Fibroblast of lung (primary cell): ENCODE measurements around the gene ARMC8. TPM values are rescaled to one million over a fixed set of nuclear protein-coding genes. Genes with fewer than 3 reads are reported as not detected.

Experiments used
- DNase-seq, 2 donors: peaks; one replicate each; pipeline versions ENCODE4 v3.0.0 to v3.0.0-alpha.2; 2010; ENCODE audit warnings: low read depth in 2 of 2
- H2AFZ ChIP-seq: 2 replicates; pipeline ENCODE4 v1.5.1; 2012; ENCODE audit warnings: low read length, control low read depth, inconsistent platforms
- H3K27ac ChIP-seq: 2 replicates; pipeline ENCODE4 v1.5.1; 2011; ENCODE audit warnings: low read length, control low read depth; ENCODE audit not compliant: insufficient read depth
- H3K27me3 ChIP-seq: 2 replicates; pipeline ENCODE4 v1.5.1; 2011; ENCODE audit warnings: mild to moderate bottlenecking, low read length; ENCODE audit not compliant: control insufficient read depth, insufficient read depth
- H3K36me3 ChIP-seq: 2 replicates; pipeline ENCODE4 v1.5.1; 2011; ENCODE audit warnings: low read length; ENCODE audit not compliant: control insufficient read depth, insufficient read depth
- H3K4me1 ChIP-seq: 2 replicates; pipeline ENCODE4 v1.5.1; 2011; ENCODE audit warnings: low read length; ENCODE audit not compliant: control insufficient read depth, insufficient read depth; ENCODE audit errors: extremely low read depth
- H3K4me2 ChIP-seq: 2 replicates; pipeline ENCODE4 v1.5.1; 2011; ENCODE audit warnings: low read length, control low read depth; ENCODE audit not compliant: insufficient read depth; ENCODE audit errors: extremely low read depth
- H3K4me3 ChIP-seq, 4 experiments: fragments of 200-600 bp in 1 of 4; sonication (generic) in 1 of 4; replicated peaks in 1 of 4; 2 replicates each; pipeline ENCODE4 v1.5.1; 2011 to 2016; ENCODE audit warnings: low read length in 4 of 4, low read depth in 3 of 4, mild to moderate bottlenecking in 3 of 4, control low read depth in 2 of 4, inconsistent platforms in 1 of 4, mixed read lengths in 1 of 4; ENCODE audit not compliant: insufficient read depth in 1 of 4; ENCODE audit errors: control extremely low read depth in 1 of 4
- H3K79me2 ChIP-seq: 2 replicates; pipeline ENCODE4 v1.5.1; 2012; ENCODE audit warnings: mild to moderate bottlenecking, low read length, inconsistent platforms; ENCODE audit not compliant: control insufficient read depth, insufficient read depth
- H3K9ac ChIP-seq: 2 replicates; pipeline ENCODE4 v1.5.1; 2011; ENCODE audit warnings: mild to moderate bottlenecking, low read length, control low read depth; ENCODE audit not compliant: insufficient read depth
- H3K9me3 ChIP-seq: 2 replicates; pipeline ENCODE4 v1.5.1; 2012; ENCODE audit warnings: low read depth, low read length; ENCODE audit not compliant: control insufficient read depth, insufficient read depth
- H4K20me1 ChIP-seq: 2 replicates; pipeline ENCODE4 v1.5.1; 2011; ENCODE audit warnings: low read length; ENCODE audit not compliant: control insufficient read depth, insufficient read depth; ENCODE audit errors: extremely low read depth
- EZH2 ChIP-seq: IDR thresholded peaks from 2 replicates; pipeline ENCODE4 v1.5.1; 2012; ENCODE audit warnings: low read length, control low read depth, mild to moderate bottlenecking; ENCODE audit errors: missing control alignments
- polyA plus RNA-seq, 2 donors: library from polyadenylated mRNA; depleted of rRNA in 1 of 2; stranded (reverse) in 1 of 2; unstranded in 1 of 2; fragments of >200 nt; gene quantifications; 2 replicates each; pipeline ENCODE4 v1.2.1, GENCODE V29; 2011 to 2012; ENCODE audit warnings: missing spikeins in 1 of 2
- total RNA-seq: library from RNA; depleted of rRNA; stranded (reverse); fragments of >200 nt; gene quantifications from 2 replicates; pipeline ENCODE4 v1.2.1, GENCODE V29; 2014
- TF ChIP-seq, protein P1 (sequence below), 2 donors: IDR thresholded peaks in 1 of 2; conservative IDR thresholded peaks in 1 of 2; 1 replicate in 1 of 2; 2 replicates in 1 of 2; pipeline ENCODE4 v1.5.1; 2011 to 2012; ENCODE audit warnings: low read length in 2 of 2, control low read depth in 1 of 2, inconsistent platforms in 1 of 2, low read depth in 1 of 2, mild to moderate bottlenecking in 1 of 2

ARMC8 gene
- total and polyA plus RNA-seq, 2 donors (not counting 1 experiment from before 2014, with no cell fraction given), result 44.7 to 45.9 TPM

GRCh38 chr3:138284079-138284478 lies 97.0 kb downstream of the ARMC8 start:
- Histone ChIP-seq H3K4me1 (no peaks in the 10 kb centered on the region), H3K9me3 (no peaks in the 10 kb centered on the region), H3K36me3 (peaks cover 2% of the 10 kb centered on the region), H4K20me1 (no peaks in the 10 kb centered on the region), H3K27ac (no peak overlapping the region), H3K4me2 (no peak overlapping the region), H2AFZ (no peak overlapping the region), H3K9ac (no peak overlapping the region), H3K79me2 (no peaks in the 10 kb centered on the region), H3K27me3 (no peaks in the 10 kb centered on the region), H3K4me3 (no peak overlapping the region)
- no peak for DNase-seq
- TF ChIP-seq, protein P1, sequence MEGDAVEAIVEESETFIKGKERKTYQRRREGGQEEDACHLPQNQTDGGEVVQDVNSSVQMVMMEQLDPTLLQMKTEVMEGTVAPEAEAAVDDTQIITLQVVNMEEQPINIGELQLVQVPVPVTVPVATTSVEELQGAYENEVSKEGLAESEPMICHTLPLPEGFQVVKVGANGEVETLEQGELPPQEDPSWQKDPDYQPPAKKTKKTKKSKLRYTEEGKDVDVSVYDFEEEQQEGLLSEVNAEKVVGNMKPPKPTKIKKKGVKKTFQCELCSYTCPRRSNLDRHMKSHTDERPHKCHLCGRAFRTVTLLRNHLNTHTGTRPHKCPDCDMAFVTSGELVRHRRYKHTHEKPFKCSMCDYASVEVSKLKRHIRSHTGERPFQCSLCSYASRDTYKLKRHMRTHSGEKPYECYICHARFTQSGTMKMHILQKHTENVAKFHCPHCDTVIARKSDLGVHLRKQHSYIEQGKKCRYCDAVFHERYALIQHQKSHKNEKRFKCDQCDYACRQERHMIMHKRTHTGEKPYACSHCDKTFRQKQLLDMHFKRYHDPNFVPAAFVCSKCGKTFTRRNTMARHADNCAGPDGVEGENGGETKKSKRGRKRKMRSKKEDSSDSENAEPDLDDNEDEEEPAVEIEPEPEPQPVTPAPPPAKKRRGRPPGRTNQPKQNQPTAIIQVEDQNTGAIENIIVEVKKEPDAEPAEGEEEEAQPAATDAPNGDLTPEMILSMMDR (conservative IDR thresholded peaks at IDR 0.05 in 1 of 2, IDR thresholded peaks at IDR 0.05 in 1 of 2; ENCODE audit: low read depth in 1 of 2, low read length in 2 of 2), result no peak
- no peak for TF ChIP-seq EZH2

- Histone ChIP-seq H3K4me1 (no peaks in the 10 kb centered on the region), H3K4me3 (no peak overlapping the region), H4K20me1 (no peaks in the 10 kb centered on the region), H3K79me2 (no peaks in the 10 kb centered on the region), H3K9me3 (no peaks in the 10 kb centered on the region), H3K4me2 (no peak overlapping the region), H3K9ac (no peak overlapping the region), H3K36me3 (peaks cover 2% of the 10 kb centered on the region), H3K27ac (no peak overlapping the region), H3K27me3 (no peaks in the 10 kb centered on the region), H2AFZ (no peak overlapping the region)
- no peak for DNase-seq
- TF ChIP-seq, protein P1 (conservative IDR thresholded peaks at IDR 0.05 in 1 of 2, IDR thresholded peaks at IDR 0.05 in 1 of 2; ENCODE audit: low read depth in 1 of 2, low read length in 2 of 2), result no peak
- no peak for TF ChIP-seq EZH2
Measured at GRCh38 chr3:138284957-138285477, 97.9 kb downstream of the ARMC8 start.

DNA sequence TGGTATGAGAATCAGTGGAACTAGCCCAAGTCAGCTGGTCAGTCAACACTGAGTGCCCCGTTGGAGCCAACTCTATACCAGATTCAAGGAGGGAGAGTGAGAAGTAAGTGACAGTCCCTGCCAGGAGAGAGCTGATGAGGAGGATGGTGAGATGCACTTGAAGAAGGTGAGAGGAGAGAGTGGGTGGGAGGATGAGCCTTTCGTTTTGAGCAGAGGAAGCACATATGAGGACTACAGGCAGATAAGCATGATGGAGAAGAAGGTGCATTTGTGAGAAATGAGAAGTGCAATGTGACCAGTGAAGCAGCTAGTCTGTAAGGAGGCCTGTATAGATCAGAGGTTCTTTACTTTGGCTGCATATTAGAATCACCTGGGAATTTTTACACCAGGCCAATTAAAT lies 102.2 kb downstream of the ARMC8 start:
- Histone ChIP-seq H3K27ac (no peak overlapping the region), H3K36me3 (peaks cover 2% of the 10 kb centered on the region), H3K4me1 (no peaks in the 10 kb centered on the region), H3K27me3 (no peaks in the 10 kb centered on the region), H3K9me3 (no peaks in the 10 kb centered on the region), H3K4me3 (no peak overlapping the region), H2AFZ (no peak overlapping the region), H3K9ac (no peak overlapping the region), H3K4me2 (no peak overlapping the region), H3K79me2 (no peaks in the 10 kb centered on the region), H4K20me1 (no peaks in the 10 kb centered on the region)
- no peak for TF ChIP-seq EZH2
- TF ChIP-seq, protein P1 (conservative IDR thresholded peaks at IDR 0.05 in 1 of 2, IDR thresholded peaks at IDR 0.05 in 1 of 2; ENCODE audit: low read depth in 1 of 2, low read length in 2 of 2), result no peak
- no peak for DNase-seq
